Heart left ventricle (tissue), 16 donors: ENCODE measurements around the gene DNER. TPM values are rescaled to one million over a fixed set of nuclear protein-coding genes. Genes with fewer than 3 reads are reported as not detected.

Source experiments
- ATAC-seq, 4 donors: fragments of 200-7000 bp; cut with Tn5 transposase; one replicate each; pipeline ENCODE4 v1.9.1; 2020 to 2022; ENCODE audit warnings: moderate library complexity in 4 of 4, mild to moderate bottlenecking in 3 of 4, moderate number of reproducible peaks in 1 of 4
- DNase-seq, 5 donors: peaks; one replicate each; pipeline ENCODE4 v3.0.0-alpha.2; 2020
- H3K27ac ChIP-seq, 12 donors: fragments of 200-600 bp; sonication (generic) in 4 of 12; one replicate each; pipeline versions ENCODE4 v1.5.0 to v1.8.0; 2016 to 2022; ENCODE audit warnings: mild to moderate bottlenecking in 2 of 12
- H3K27me3 ChIP-seq, 9 donors: fragments of 200-600 bp; sonication (generic) in 2 of 9; one replicate each; pipeline versions ENCODE4 v1.5.1 to v1.8.0; 2016 to 2022; ENCODE audit warnings: mild to moderate bottlenecking in 3 of 9
- H3K36me3 ChIP-seq, 9 donors: fragments of 200-600 bp; sonication (generic) in 2 of 9; one replicate each; pipeline versions ENCODE4 v1.5.0 to v1.8.0; 2018 to 2022; ENCODE audit warnings: mild to moderate bottlenecking in 2 of 9
- H3K4me1 ChIP-seq, 12 donors: fragments of 200-600 bp; sonication (generic) in 4 of 12; one replicate each; pipeline versions ENCODE4 v1.5.0 to v1.8.0; 2016 to 2022; ENCODE audit warnings: mild to moderate bottlenecking in 3 of 12
- H3K4me3 ChIP-seq, 12 donors: fragments of 200-600 bp; sonication (generic) in 4 of 12; one replicate each; pipeline versions ENCODE4 v1.5.0 to v1.8.0; 2017 to 2022; ENCODE audit warnings: mild to moderate bottlenecking in 9 of 12, moderate library complexity in 4 of 12
- H3K9me3 ChIP-seq, 12 donors: fragments of 200-600 bp; sonication (generic) in 4 of 12; one replicate each; pipeline versions ENCODE4 v1.5.0 to v1.8.0; 2016 to 2022; ENCODE audit warnings: mild to moderate bottlenecking in 1 of 12
- CTCF ChIP-seq, 12 donors: fragments of 200-600 bp; sonication (generic) in 4 of 12; IDR thresholded peaks; one replicate each; pipeline versions ENCODE4 v1.5.0 to v1.8.0; 2018 to 2022; ENCODE audit warnings: antibody characterized with exemption in 12 of 12, mild to moderate bottlenecking in 5 of 12
- POLR2A ChIP-seq, 2 donors: fragments of 450-650 bp; IDR thresholded peaks; one replicate each; pipeline ENCODE4 v1.6.1; 2017; ENCODE audit warnings: antibody characterized with exemption in 2 of 2, mild to moderate bottlenecking in 2 of 2, moderate library complexity in 2 of 2
- whole genome bisulfite sequencing, 4 donors: extraction: QIAGEN DNeasy Blood & Tissue Kit in 2 of 4; methylation state at CpG; one replicate each; pipeline versions ENCODE4 v1.1.5 to v1.1.7; 2013 to 2018; 5-methylcytosine and 5-hydroxymethylcytosine counted together
- intact Hi-C, 10 donors: fragments of 100-400 bp; cut with DNase I; formaldehyde crosslinking; loops; one replicate each; pipeline versions ENCODE4 v1.11.1 to v1.14.2; 2022
- polyA plus RNA-seq, 2 donors: library from polyadenylated mRNA; stranded (reverse); fragments of 200-250 nt; gene quantifications; one replicate each; pipeline ENCODE4 v1.2.3, GENCODE V29; 2013
- total RNA-seq, 9 donors: library from RNA; depleted of rRNA in 2 of 9; stranded (reverse); fragments of >200 nt in 2 of 9; fragmentation: NEBNext Ultra II Directional in 3 of 9; extraction: Animal tissue kit (Norgen Biotek cat#: 25700) in 3 of 9; gene quantifications; one replicate each; pipeline versions ENCODE4 v1.1.0 to v1.2.4, GENCODE V29; 2016 to 2023
- donor health status: ischemic (EF 13 %, LVEDD 7.1; RV severe dilation, severe dysfunction).
- donor health status: healthy with polysubstance abuse.
- donor health status: DM: no; HTN: yes; CAD: no.
- donor health status: DM: no; HTN: no; CAD: no.
- donor health status: ischemic (EF 25% LVEDD 6.9; RV normal size, moderate dysfunction).
- donor health status: ischemic (EF 25% LVEDD 5.7; RV mildly dilated, moderate dysfunction).
- donor health status: healthy.
- donor health status: DM: yes; HTN: yes; CAD: no.
- donor health status: ischemic (EF 35%, LVEDD 5.7; RV mildly dilated, moderate dysfunction).
- donor health status: nonischemic (EF 11% LVEDD 7.7; RV severe dilation, severe dysfunction).
- donor health status: DM: yes; HTN: yes; CAD: no.
- donor health status: PGD.
- donor health status: ischemic (EF 29% LVEDD 5.4; RV normal size, mild dysfunction).
- donor health status: nonischemic (EF 23%, LVEDD 6.1; RV moderate dilation, normal function).

The DNER gene
- total and polyA plus RNA-seq, 11 donors, result 0.19 to 3.3 (median 0.82) TPM

- Histone ChIP-seq H3K4me3 (no peak overlapping the region), H3K27ac (no peak overlapping the region), H3K4me1 (no peaks in the 10 kb centered on the region), H3K9me3 (no peaks in the 10 kb centered on the region), H3K27me3 (no peaks in the 10 kb centered on the region), H3K36me3 (no peaks in the 10 kb centered on the region)
- no peak for ATAC-seq
- intact Hi-C loops, result no loop called here
- 53 to 58% (median 55%) methylated on average over 7 of the region's 7 CpGs for WGBS, 4 donors
- TF ChIP-seq CTCF (IDR thresholded peaks at IDR 0.05) (no peak), POLR2A (IDR thresholded peaks at IDR 0.05) (no peak)
- no peak for DNase-seq
These were observed 238.6 kb downstream of the DNER start for GRCh38 chr2:229475778-229476177.

GRCh38 chr2:229474125-229474524, 240.2 kb downstream of the DNER start:
- intact Hi-C loops, result no loop called here
- TF ChIP-seq POLR2A (IDR thresholded peaks at IDR 0.05), result no peak
- TF ChIP-seq CTCF (IDR thresholded peaks at IDR 0.05), result no peak
- Histone ChIP-seq H3K4me3 (no peak overlapping the region), H3K27ac (no peak overlapping the region), H3K4me1 (no peaks in the 10 kb centered on the region), H3K9me3 (no peaks in the 10 kb centered on the region), H3K36me3 (no peaks in the 10 kb centered on the region), H3K27me3 (no peaks in the 10 kb centered on the region)
- DNase-seq (no peak), ATAC-seq (no peak)
- 69 to 79% (median 75%) methylated on average over 4 of the region's 4 CpGs for WGBS, 4 donors

- Histone ChIP-seq H3K9me3 (no peaks in the 10 kb centered on the region), H3K27ac (no peak overlapping the region), H3K4me1 (no peaks in the 10 kb centered on the region), H3K36me3 (no peaks in the 10 kb centered on the region), H3K4me3 (no peak overlapping the region), H3K27me3 (no peaks in the 10 kb centered on the region)
- no peak for DNase-seq
- TF ChIP-seq POLR2A (IDR thresholded peaks at IDR 0.05), result no peak
- no peak for TF ChIP-seq CTCF (IDR thresholded peaks at IDR 0.05)
- 92 to 97% (median 96%) methylated on average over 2 of the region's 2 CpGs for WGBS, 4 donors
- no peak for ATAC-seq
- intact Hi-C loops, result no loop called here
These were observed 243.6 kb downstream of the DNER start for GRCh38 chr2:229470781-229471180.

GRCh38 chr2:229467783-229468182, 246.6 kb downstream of the DNER start:
- Histone ChIP-seq H3K27me3 (no peaks in the 10 kb centered on the region), H3K36me3 (no peaks in the 10 kb centered on the region), H3K4me3 (no peak overlapping the region), H3K4me1 (no peaks in the 10 kb centered on the region), H3K27ac (no peak overlapping the region), H3K9me3 (peaks cover 0 to 3% (median 0%) of the 10 kb centered on the region in 12 donors)
- TF ChIP-seq POLR2A (IDR thresholded peaks at IDR 0.05), result no peak
- no peak for TF ChIP-seq CTCF (IDR thresholded peaks at IDR 0.05)
- intact Hi-C loops, result no loop called here
- DNase-seq, result no peak
- ATAC-seq, result no peak
- 58 to 65% (median 60%) methylated on average over 7 of the region's 7 CpGs for WGBS, 4 donors
